HCT116 (cell line): ENCODE results near the gene FKBP5.

Experiments
- EGR1 ChIP-seq: IDR thresholded peaks from 2 replicates; pipeline ENCODE4 v1.6.1; 2012; ENCODE audit warnings: low read depth
- EZH2 ChIP-seq: fragments of 200-600 bp; sonication (generic); IDR thresholded peaks from 2 replicates; pipeline ENCODE4 v1.6.1; 2017; ENCODE audit warnings: antibody characterized with exemption, mixed run types
- EZH2phosphoT487 ChIP-seq: fragments of 200-600 bp; IDR thresholded peaks from 2 replicates; pipeline ENCODE4 v1.6.1; 2018; ENCODE audit warnings: antibody characterized with exemption, borderline replicate concordance
- POLR2A ChIP-seq: IDR thresholded peaks from 2 replicates; pipeline ENCODE4 v1.7.0; 2011; ENCODE audit warnings: borderline replicate concordance; ENCODE audit not compliant: insufficient read depth, insufficient read length; ENCODE audit errors: extremely low read depth
- POLR2AphosphoS5 ChIP-seq: IDR thresholded peaks from 2 replicates; pipeline ENCODE4 v1.6.1; 2011; ENCODE audit warnings: mild to moderate bottlenecking, low read depth, low read length, moderate library complexity
- RAD21 ChIP-seq: IDR thresholded peaks from 2 replicates; pipeline ENCODE4 v1.6.1; 2012; ENCODE audit warnings: low read depth, mild to moderate bottlenecking
- SP1 ChIP-seq: IDR thresholded peaks from 2 replicates; pipeline ENCODE4 v1.6.1; 2012; ENCODE audit warnings: low read depth
- TCF7L2 ChIP-seq: IDR thresholded peaks from 2 replicates; pipeline ENCODE4 v1.7.0; 2011; ENCODE audit warnings: borderline replicate concordance, inconsistent platforms; ENCODE audit not compliant: insufficient read depth, insufficient read length; ENCODE audit errors: extremely low read depth
- YY1 ChIP-seq: IDR thresholded peaks from 2 replicates; pipeline ENCODE4 v1.6.1; 2011; ENCODE audit warnings: low read length, low read depth, moderate library complexity, mild to moderate bottlenecking; ENCODE audit not compliant: insufficient replicate concordance; ENCODE audit errors: extremely low read depth
- ZNF274 ChIP-seq: fragments of 200-500 bp; sonication (Bioruptor generic); IDR thresholded peaks from 2 replicates; pipeline ENCODE4 v1.6.1; 2014; ENCODE audit warnings: mild to moderate bottlenecking, low read depth, low read length, inconsistent platforms
- TF ChIP-seq, protein P1 (sequence below), 3 experiments: fragments of 200-600 bp in 1 of 3; sonication (generic) in 1 of 3; IDR thresholded peaks in 2 of 3; conservative IDR thresholded peaks in 1 of 3; 2 replicates each; pipeline ENCODE4 v1.5.1; 2012 to 2017; ENCODE audit warnings: low read depth in 2 of 3, low read length in 2 of 3, antibody characterized with exemption in 1 of 3, borderline replicate concordance in 1 of 3, control low read depth in 1 of 3, mild to moderate bottlenecking in 1 of 3, mixed read lengths in 1 of 3, mixed run types in 1 of 3, moderate library complexity in 1 of 3; ENCODE audit not compliant: insufficient read depth in 1 of 3

DNA sequence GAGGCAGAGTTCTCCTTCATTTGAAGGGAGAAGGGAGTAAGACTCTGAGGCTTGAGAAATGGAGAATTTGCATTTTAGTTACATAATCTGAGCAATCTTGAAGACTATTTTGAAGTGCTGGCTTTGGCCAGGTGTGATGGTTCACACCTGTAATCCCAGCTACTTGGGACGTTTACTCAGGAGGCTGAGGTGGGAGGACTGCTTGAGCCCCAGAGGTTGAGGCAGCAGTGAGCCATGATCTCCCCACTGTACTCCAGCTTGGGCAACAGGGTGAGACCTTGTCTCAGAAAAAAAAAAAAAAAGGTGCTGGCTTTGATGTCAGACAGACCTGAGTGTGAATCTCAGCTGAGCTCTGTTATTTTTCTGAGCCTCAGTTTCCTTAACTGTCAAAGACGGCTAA lies 35.8 kb upstream of the FKBP5 start:
- TF ChIP-seq, protein P1, sequence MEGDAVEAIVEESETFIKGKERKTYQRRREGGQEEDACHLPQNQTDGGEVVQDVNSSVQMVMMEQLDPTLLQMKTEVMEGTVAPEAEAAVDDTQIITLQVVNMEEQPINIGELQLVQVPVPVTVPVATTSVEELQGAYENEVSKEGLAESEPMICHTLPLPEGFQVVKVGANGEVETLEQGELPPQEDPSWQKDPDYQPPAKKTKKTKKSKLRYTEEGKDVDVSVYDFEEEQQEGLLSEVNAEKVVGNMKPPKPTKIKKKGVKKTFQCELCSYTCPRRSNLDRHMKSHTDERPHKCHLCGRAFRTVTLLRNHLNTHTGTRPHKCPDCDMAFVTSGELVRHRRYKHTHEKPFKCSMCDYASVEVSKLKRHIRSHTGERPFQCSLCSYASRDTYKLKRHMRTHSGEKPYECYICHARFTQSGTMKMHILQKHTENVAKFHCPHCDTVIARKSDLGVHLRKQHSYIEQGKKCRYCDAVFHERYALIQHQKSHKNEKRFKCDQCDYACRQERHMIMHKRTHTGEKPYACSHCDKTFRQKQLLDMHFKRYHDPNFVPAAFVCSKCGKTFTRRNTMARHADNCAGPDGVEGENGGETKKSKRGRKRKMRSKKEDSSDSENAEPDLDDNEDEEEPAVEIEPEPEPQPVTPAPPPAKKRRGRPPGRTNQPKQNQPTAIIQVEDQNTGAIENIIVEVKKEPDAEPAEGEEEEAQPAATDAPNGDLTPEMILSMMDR (IDR thresholded peaks at IDR 0.05 in 2 of 3, conservative IDR thresholded peaks at IDR 0.05 in 1 of 3; ENCODE audit: borderline replicate concordance in 1 of 3, insufficient read depth in 1 of 3, low read depth in 2 of 3, low read length in 2 of 3): no peak
- TF ChIP-seq POLR2AphosphoS5 (no peak), POLR2A (no peak), EZH2 (no peak), EGR1 (no peak), ZNF274 (no peak), TCF7L2 (no peak), EZH2phosphoT487 (no peak), RAD21 (no peak), SP1 (no peak), YY1 (no peak)
